Coronary artery (tissue), 2 donors: ENCODE data around the gene BMPER.

Experiments used
- DNase-seq: peaks from one replicate; pipeline ENCODE4 v3.0.0-alpha.2; 2017; ENCODE audit warnings: low spot score
- H3K27ac ChIP-seq, 2 donors: fragments of 200-600 bp; sonication (generic); one replicate each; pipeline ENCODE4 v1.5.1; 2016 to 2019
- H3K4me3 ChIP-seq: fragments of 200-600 bp; sonication (generic); 2 replicates; pipeline ENCODE4 v1.5.1; 2016; ENCODE audit warnings: mild to moderate bottlenecking, moderate library complexity
- TF ChIP-seq, protein P1 (sequence below): fragments of 200-600 bp; sonication (generic); IDR thresholded peaks from one replicate; pipeline ENCODE4 v1.5.1; 2019; ENCODE audit warnings: antibody characterized with exemption

Gene BMPER

GRCh38 chr7:33909755-33910154 lies 4.4 kb downstream of the BMPER start:
- DNase-seq = no peak
- Histone ChIP-seq H3K27ac (no peak overlapping the region), H3K4me3 (no peak overlapping the region)
- TF ChIP-seq, protein P1, sequence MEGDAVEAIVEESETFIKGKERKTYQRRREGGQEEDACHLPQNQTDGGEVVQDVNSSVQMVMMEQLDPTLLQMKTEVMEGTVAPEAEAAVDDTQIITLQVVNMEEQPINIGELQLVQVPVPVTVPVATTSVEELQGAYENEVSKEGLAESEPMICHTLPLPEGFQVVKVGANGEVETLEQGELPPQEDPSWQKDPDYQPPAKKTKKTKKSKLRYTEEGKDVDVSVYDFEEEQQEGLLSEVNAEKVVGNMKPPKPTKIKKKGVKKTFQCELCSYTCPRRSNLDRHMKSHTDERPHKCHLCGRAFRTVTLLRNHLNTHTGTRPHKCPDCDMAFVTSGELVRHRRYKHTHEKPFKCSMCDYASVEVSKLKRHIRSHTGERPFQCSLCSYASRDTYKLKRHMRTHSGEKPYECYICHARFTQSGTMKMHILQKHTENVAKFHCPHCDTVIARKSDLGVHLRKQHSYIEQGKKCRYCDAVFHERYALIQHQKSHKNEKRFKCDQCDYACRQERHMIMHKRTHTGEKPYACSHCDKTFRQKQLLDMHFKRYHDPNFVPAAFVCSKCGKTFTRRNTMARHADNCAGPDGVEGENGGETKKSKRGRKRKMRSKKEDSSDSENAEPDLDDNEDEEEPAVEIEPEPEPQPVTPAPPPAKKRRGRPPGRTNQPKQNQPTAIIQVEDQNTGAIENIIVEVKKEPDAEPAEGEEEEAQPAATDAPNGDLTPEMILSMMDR = no peak

DNA sequence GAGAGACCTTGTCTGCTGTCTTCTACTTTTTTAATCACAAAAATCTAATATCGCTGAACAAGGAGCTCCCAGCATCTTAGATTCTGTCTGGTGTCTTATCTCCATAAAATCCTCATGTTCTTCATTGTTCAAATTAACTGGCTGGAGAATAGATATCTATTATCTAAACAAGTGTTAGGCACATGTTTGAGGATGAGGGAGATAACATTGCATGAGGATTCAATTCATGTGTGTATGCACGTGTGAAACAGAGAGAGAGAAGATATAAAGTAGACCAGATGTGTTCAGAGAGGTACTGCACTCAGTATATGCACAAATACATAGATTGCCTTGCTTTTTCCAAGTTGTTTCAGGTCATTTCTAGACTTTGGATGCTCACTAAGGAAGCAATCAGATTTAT lies 5.4 kb downstream of the BMPER start:
- TF ChIP-seq, protein P1 = no peak
- no peak overlapping the region for H3K4me3 ChIP-seq
- DNase-seq = no peak
- H3K27ac ChIP-seq = no peak overlapping the region

- no peak for DNase-seq
- Histone ChIP-seq H3K27ac (no peak overlapping the region), H3K4me3 (no peak overlapping the region)
- TF ChIP-seq, protein P1 = no peak
These were observed 11.2 kb downstream of the BMPER start for GRCh38 chr7:33916357-33917081.

GRCh38 chr7:33917661-33918060 lies 12.3 kb downstream of the BMPER start:
- DNase-seq = no peak
- Histone ChIP-seq H3K4me3 (no peak overlapping the region), H3K27ac (no peak overlapping the region)
- TF ChIP-seq, protein P1 = no peak

GRCh38 chr7:33918438-33919143 lies 13.3 kb downstream of the BMPER start:
- TF ChIP-seq, protein P1 = no peak
- H3K4me3 ChIP-seq = no peak overlapping the region
- H3K27ac ChIP-seq = no peak overlapping the region
- DNase-seq = no peak

GRCh38 chr7:33919449-33919848 lies 14.1 kb downstream of the BMPER start:
- TF ChIP-seq, protein P1 = no peak
- no peak for DNase-seq
- no peak overlapping the region for H3K27ac ChIP-seq
- H3K4me3 ChIP-seq = no peak overlapping the region
